Activated naive CD8-positive, alpha-beta T cell treated with anti-CD3 and anti-CD28 coated beads for 36 hours (primary cell): ENCODE results near the gene ROR2. TPM values are rescaled to one million over a fixed set of nuclear protein-coding genes. Genes with fewer than 3 reads are reported as not detected.
"Not testable (repeated sequence)": the region's sequence is repeated elsewhere in the genome, so short reads cannot be mapped to it uniquely, and the experiment has no call there.

Experiments
- DNase-seq: peaks from one replicate; pipeline ENCODE4 v3.0.0; 2021
- H3K27ac Mint-ChIP-seq: one replicate; pipeline ENCODE4 v1.8.0; 2022; ENCODE audit warnings: mild to moderate bottlenecking, moderate library complexity, mixed read lengths
- H3K27me3 Mint-ChIP-seq: one replicate; pipeline ENCODE4 v1.8.0; 2022; ENCODE audit warnings: mild to moderate bottlenecking, mixed read lengths
- H3K36me3 Mint-ChIP-seq: one replicate; pipeline ENCODE4 v1.8.0; 2021; ENCODE audit warnings: mild to moderate bottlenecking, mixed read lengths
- H3K4me1 Mint-ChIP-seq: one replicate; pipeline ENCODE4 v1.8.0; 2021; ENCODE audit warnings: mixed read lengths
- H3K4me3 Mint-ChIP-seq: one replicate; pipeline ENCODE4 v1.8.0; 2022; ENCODE audit warnings: mild to moderate bottlenecking, moderate library complexity, mixed read lengths
- H3K9me3 Mint-ChIP-seq: one replicate; pipeline ENCODE4 v1.8.0; 2022; ENCODE audit warnings: mixed read lengths
- total RNA-seq, 2 experiments: library from RNA; stranded (reverse); gene quantifications; one replicate each; pipeline ENCODE4 v1.2.3, GENCODE V29; 2021

The ROR2 gene
- total RNA-seq, 2 experiments from 2014 or later = not detected

DNA sequence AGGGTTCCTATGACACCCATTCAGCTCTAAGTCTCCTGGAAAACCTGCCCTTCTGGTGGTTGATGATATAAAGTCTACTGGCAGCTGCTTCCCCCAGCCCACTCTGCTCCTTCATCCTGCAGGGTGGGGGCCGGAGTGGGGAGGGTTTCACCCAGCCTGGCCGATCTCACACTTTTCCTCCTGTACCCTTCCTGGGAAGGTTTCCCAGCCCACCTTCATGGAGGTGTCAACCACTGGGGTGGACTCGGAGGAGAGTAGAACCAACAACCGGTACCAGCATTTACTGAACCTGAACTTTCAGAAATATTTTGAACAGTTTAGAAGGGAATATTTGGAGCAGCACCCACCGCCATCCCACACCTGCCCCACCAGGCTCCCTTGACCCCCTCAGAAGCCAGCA is 30.4 kb downstream of the ROR2 start:
- H3K9me3 Mint-ChIP-seq = no peaks in the 10 kb centered on the region
- H3K4me1 Mint-ChIP-seq = no peaks in the 10 kb centered on the region
- no peak for DNase-seq
- H3K36me3 Mint-ChIP-seq = no peaks in the 10 kb centered on the region
- H3K27me3 Mint-ChIP-seq = peaks cover 33% of the 10 kb centered on the region
- H3K27ac Mint-ChIP-seq = no peak overlapping the region
- no peak overlapping the region for H3K4me3 Mint-ChIP-seq

GRCh38 chr9:91917436-91917835 is 32.6 kb downstream of the ROR2 start:
- Mint-ChIP-seq H3K4me3 (no peak overlapping the region), H3K36me3 (no peaks in the 10 kb centered on the region), H3K9me3 (no peaks in the 10 kb centered on the region)

GRCh38 chr9:91915524-91916263 is 34.3 kb downstream of the ROR2 start:
- Mint-ChIP-seq H3K4me1 (no peaks in the 10 kb centered on the region), H3K36me3 (no peaks in the 10 kb centered on the region), H3K27me3 (peaks cover 21% of the 10 kb centered on the region), H3K27ac (no peak overlapping the region), H3K4me3 (no peak overlapping the region), H3K9me3 (no peaks in the 10 kb centered on the region)
- no peak for DNase-seq

More at GRCh38 chr9:91917436-91917835, 32.6 kb downstream of the ROR2 start:
- Mint-ChIP-seq H3K27ac (no peak overlapping the region), H3K27me3 (peaks cover 29% of the 10 kb centered on the region), H3K4me1 (no peaks in the 10 kb centered on the region)
- no peak for DNase-seq

GRCh38 chr9:91914937-91915336 is 35.1 kb downstream of the ROR2 start:
- Mint-ChIP-seq H3K27ac (no peak overlapping the region), H3K9me3 (no peaks in the 10 kb centered on the region), H3K4me1 (no peaks in the 10 kb centered on the region), H3K36me3 (no peaks in the 10 kb centered on the region), H3K27me3 (peaks cover 19% of the 10 kb centered on the region), H3K4me3 (no peak overlapping the region)
- DNase-seq = no peak

- H3K4me1 Mint-ChIP-seq = no peaks in the 10 kb centered on the region
- no peaks in the 10 kb centered on the region for H3K36me3 Mint-ChIP-seq
- H3K4me3 Mint-ChIP-seq = no peak overlapping the region
- no peak overlapping the region for H3K27ac Mint-ChIP-seq
- H3K9me3 Mint-ChIP-seq = no peaks in the 10 kb centered on the region
- no peak for DNase-seq
- peaks cover 14% of the 10 kb centered on the region for H3K27me3 Mint-ChIP-seq
Measured at GRCh38 chr9:91914404-91914803, 35.6 kb downstream of the ROR2 start.

DNA sequence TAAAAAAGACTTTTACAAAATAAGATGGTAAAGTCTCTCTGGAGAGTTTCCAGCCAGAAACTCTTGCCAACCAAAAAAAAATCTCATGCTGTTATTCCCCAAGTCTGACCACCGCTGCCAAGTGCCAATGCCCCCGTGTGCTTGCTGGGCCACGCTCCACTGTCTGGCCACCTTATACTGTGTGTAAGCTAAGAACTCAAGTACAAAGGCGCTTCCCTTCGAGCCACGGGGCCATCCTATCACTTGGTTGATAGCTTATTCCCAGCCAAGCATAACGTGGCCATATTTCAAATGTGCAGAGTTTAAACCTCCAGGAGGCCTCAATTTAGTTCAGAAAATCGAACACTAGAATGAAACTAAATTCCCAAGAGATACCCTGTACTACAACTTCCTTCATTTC is 36.0 kb downstream of the ROR2 start:
- Mint-ChIP-seq H3K9me3 (no peaks in the 10 kb centered on the region), H3K4me1 (peaks cover under 1% of the 10 kb centered on the region), H3K27ac (no peak overlapping the region), H3K27me3 (peaks cover 12% of the 10 kb centered on the region), H3K36me3 (no peaks in the 10 kb centered on the region), H3K4me3 (no peak overlapping the region)
- DNase-seq = no peak

DNA sequence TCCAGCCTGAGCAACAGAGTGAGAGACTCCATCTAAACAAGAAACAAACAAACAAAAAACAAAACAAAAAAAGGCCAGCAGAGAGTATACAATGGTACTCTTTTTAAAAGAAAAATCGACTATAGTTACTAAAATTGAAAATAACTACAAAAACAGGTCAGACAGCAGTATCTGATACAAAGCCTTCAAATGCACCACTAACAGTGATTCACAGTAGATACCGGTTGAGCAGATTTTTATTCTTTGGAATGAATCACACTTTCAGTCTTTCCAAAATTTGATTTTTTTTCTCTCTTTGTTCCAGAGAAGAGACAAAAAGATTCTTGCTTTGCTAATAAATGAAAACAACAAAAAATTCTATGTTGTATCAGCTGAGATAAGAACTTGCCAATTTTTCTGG is 36.9 kb downstream of the ROR2 start:
- H3K9me3 Mint-ChIP-seq = no peaks in the 10 kb centered on the region
- H3K27me3 Mint-ChIP-seq = peaks cover 9% of the 10 kb centered on the region

GRCh38 chr9:91911657-91912056 is 38.4 kb downstream of the ROR2 start:
- Mint-ChIP-seq H3K4me3 (no peak overlapping the region), H3K9me3 (no peaks in the 10 kb centered on the region), H3K36me3 (no peaks in the 10 kb centered on the region), H3K27ac (no peak overlapping the region), H3K4me1 (peaks cover 10% of the 10 kb centered on the region), H3K27me3 (peaks cover 7% of the 10 kb centered on the region)
- no peak for DNase-seq

More for the DNA sequence above, 36.9 kb downstream of the ROR2 start:
- Mint-ChIP-seq H3K4me3 (no peak overlapping the region), H3K4me1 (peaks cover 4% of the 10 kb centered on the region), H3K27ac (no peak overlapping the region), H3K36me3 (no peaks in the 10 kb centered on the region)
- DNase-seq = no peak

- H3K9me3 Mint-ChIP-seq, H3K27ac Mint-ChIP-seq, H3K27me3 Mint-ChIP-seq, H3K4me3 Mint-ChIP-seq, H3K36me3 Mint-ChIP-seq, DNase-seq: not testable (repeated sequence)
- peaks cover 17% of the 10 kb centered on the region for H3K4me1 Mint-ChIP-seq
Measured at GRCh38 chr9:91909256-91909655, 40.8 kb downstream of the ROR2 start.

GRCh38 chr9:91908746-91909145 is 41.3 kb downstream of the ROR2 start:
- Mint-ChIP-seq H3K27me3 (no peaks in the 10 kb centered on the region), H3K4me1 (peaks cover 17% of the 10 kb centered on the region), H3K36me3 (no peaks in the 10 kb centered on the region), H3K9me3 (no peaks in the 10 kb centered on the region), H3K27ac (no peak overlapping the region), H3K4me3 (no peak overlapping the region)
- DNase-seq = no peak

GRCh38 chr9:91908293-91908623 is 41.8 kb downstream of the ROR2 start:
- no peaks in the 10 kb centered on the region for H3K36me3 Mint-ChIP-seq
- H3K4me1 Mint-ChIP-seq = peaks cover 17% of the 10 kb centered on the region
- H3K27ac Mint-ChIP-seq = no peak overlapping the region
- H3K9me3 Mint-ChIP-seq = no peaks in the 10 kb centered on the region
- DNase-seq = no peak
- no peaks in the 10 kb centered on the region for H3K27me3 Mint-ChIP-seq
- no peak overlapping the region for H3K4me3 Mint-ChIP-seq

GRCh38 chr9:91907484-91908292 is 42.3 kb downstream of the ROR2 start:
- Mint-ChIP-seq H3K27ac (no peak overlapping the region), H3K36me3 (no peaks in the 10 kb centered on the region), H3K27me3 (no peaks in the 10 kb centered on the region), H3K9me3 (no peaks in the 10 kb centered on the region), H3K4me1 (peaks cover 17% of the 10 kb centered on the region), H3K4me3 (no peak overlapping the region)
- no peak for DNase-seq

DNA sequence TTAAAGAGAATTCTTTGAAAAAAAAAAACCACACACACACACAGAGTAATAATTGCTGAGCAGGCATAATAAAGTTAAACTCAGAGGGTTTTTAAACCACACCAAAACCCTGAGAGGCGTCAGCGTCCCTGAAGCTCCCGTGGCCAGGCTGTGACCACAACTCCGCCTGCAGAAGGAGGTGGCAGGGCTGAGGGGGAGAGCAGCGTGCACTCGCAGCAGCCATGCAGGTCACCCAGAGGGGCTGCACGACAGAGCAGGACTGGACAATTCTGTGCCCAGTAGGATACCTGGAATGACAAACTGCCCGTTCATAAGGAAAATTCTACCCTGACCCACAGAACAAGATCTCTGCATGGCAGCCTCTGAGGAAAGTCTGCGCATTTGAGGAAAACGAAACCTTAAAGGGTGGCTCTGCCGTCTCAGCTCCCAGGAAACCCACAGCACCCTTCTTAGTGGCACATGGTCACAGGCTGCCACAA is 44.0 kb downstream of the ROR2 start:
- H3K27ac Mint-ChIP-seq = no peak overlapping the region
- no peaks in the 10 kb centered on the region for H3K36me3 Mint-ChIP-seq

GRCh38 chr9:91905237-91905650 is 44.8 kb downstream of the ROR2 start:
- H3K27me3 Mint-ChIP-seq = no peaks in the 10 kb centered on the region
- H3K9me3 Mint-ChIP-seq = no peaks in the 10 kb centered on the region
- H3K36me3 Mint-ChIP-seq = no peaks in the 10 kb centered on the region
- H3K4me1 Mint-ChIP-seq = peaks cover 17% of the 10 kb centered on the region
- no peak overlapping the region for H3K27ac Mint-ChIP-seq
- DNase-seq = no peak
- H3K4me3 Mint-ChIP-seq = no peak overlapping the region

More for the DNA sequence above, 44.0 kb downstream of the ROR2 start:
- DNase-seq = peak; percentile 55
- H3K4me1 Mint-ChIP-seq = peaks cover 17% of the 10 kb centered on the region
- H3K9me3 Mint-ChIP-seq = no peaks in the 10 kb centered on the region
- H3K4me3 Mint-ChIP-seq = peak overlapping the region; percentile 55
- no peaks in the 10 kb centered on the region for H3K27me3 Mint-ChIP-seq

- no peak overlapping the region for H3K4me3 Mint-ChIP-seq
- H3K27me3 Mint-ChIP-seq = no peaks in the 10 kb centered on the region
- no peaks in the 10 kb centered on the region for H3K36me3 Mint-ChIP-seq
- no peak for DNase-seq
- no peaks in the 10 kb centered on the region for H3K9me3 Mint-ChIP-seq
- no peak overlapping the region for H3K27ac Mint-ChIP-seq
- H3K4me1 Mint-ChIP-seq = peaks cover 17% of the 10 kb centered on the region
Measured at GRCh38 chr9:91904588-91905236, 45.3 kb downstream of the ROR2 start.
